CD14-positive monocyte (primary cell): Measurements from ENCODE around the gene KIAA1755. TPM values are rescaled to one million over a fixed set of nuclear protein-coding genes. Genes with fewer than 3 reads are reported as not detected.
"Not testable (repeated sequence)": the region's sequence is repeated elsewhere in the genome, so short reads cannot be mapped to it uniquely, and the experiment has no call there.

Experiments used
- DNase-seq, 3 donors: peaks; one replicate each; pipeline ENCODE4 v3.0.0-alpha.2; 2011 to 2022
- H2AFZ ChIP-seq: 2 replicates; pipeline ENCODE4 v1.6.0; 2012; ENCODE audit warnings: mild to moderate bottlenecking, low read depth, low read length, inconsistent platforms; ENCODE audit not compliant: insufficient read depth, poor library complexity, severe bottlenecking
- H3K27ac ChIP-seq, 2 donors: 1 replicate in 1 of 2; 2 replicates in 1 of 2; pipeline ENCODE4 v1.5.1; 2012 to 2013; ENCODE audit warnings: low read length in 2 of 2, control low read depth in 1 of 2, inconsistent platforms in 1 of 2, low read depth in 1 of 2, mild to moderate bottlenecking in 1 of 2
- H3K27me3 ChIP-seq, 2 donors: one replicate each; pipeline versions ENCODE4 v1.6.0 to v1.6.1; 2011 to 2013; ENCODE audit warnings: low read length in 2 of 2; ENCODE audit not compliant: control insufficient read depth in 2 of 2, insufficient read depth in 2 of 2
- H3K36me3 ChIP-seq, 2 donors: replicated peaks in 1 of 2; 1 replicate in 1 of 2; 2 replicates in 1 of 2; pipeline versions ENCODE4 v1.5.1 to v1.6.1; 2012 to 2013; ENCODE audit warnings: low read length in 2 of 2, control low read depth in 1 of 2, inconsistent platforms in 1 of 2, mild to moderate bottlenecking in 1 of 2; ENCODE audit not compliant: insufficient read depth in 2 of 2, control insufficient read depth in 1 of 2
- H3K4me1 ChIP-seq, 2 donors: 1 replicate in 1 of 2; 2 replicates in 1 of 2; pipeline versions ENCODE4 v1.5.1 to v1.6.1; 2012 to 2013; ENCODE audit warnings: low read length in 2 of 2, control low read depth in 1 of 2, inconsistent platforms in 1 of 2, mild to moderate bottlenecking in 1 of 2, moderate library complexity in 1 of 2; ENCODE audit not compliant: insufficient read depth in 2 of 2, control insufficient read depth in 1 of 2
- H3K4me2 ChIP-seq: replicated peaks from 2 replicates; pipeline ENCODE3; 2012; ENCODE audit warnings: low read length, moderate library complexity, mild to moderate bottlenecking; ENCODE audit not compliant: poor library complexity, severe bottlenecking; ENCODE audit errors: extremely low read depth
- H3K4me3 ChIP-seq, 3 experiments: fragments of 200-600 bp in 1 of 3; sonication (generic) in 1 of 3; replicated peaks in 1 of 3; 1 replicate in 2 of 3; 2 replicates in 1 of 3; pipeline ENCODE4 v1.5.1; 2011 to 2013; ENCODE audit warnings: low read length in 3 of 3, mild to moderate bottlenecking in 3 of 3, control low read depth in 2 of 3, low read depth in 2 of 3, inconsistent platforms in 1 of 3, moderate library complexity in 1 of 3
- H3K79me2 ChIP-seq: 2 replicates; pipeline ENCODE4 v1.6.0; 2012; ENCODE audit warnings: mild to moderate bottlenecking, control low read depth, inconsistent platforms, low read length, moderate library complexity; ENCODE audit not compliant: insufficient read depth
- H3K9ac ChIP-seq: 2 replicates; pipeline ENCODE4 v1.6.0; 2017; ENCODE audit warnings: low read length, mild to moderate bottlenecking; ENCODE audit not compliant: insufficient read depth, poor library complexity, severe bottlenecking
- H3K9me3 ChIP-seq, 2 donors: replicated peaks in 1 of 2; 1 replicate in 1 of 2; 2 replicates in 1 of 2; pipeline versions ENCODE4 v1.5.1 to v1.6.1; 2012 to 2013; ENCODE audit warnings: low read length in 2 of 2, control low read depth in 1 of 2; ENCODE audit not compliant: control insufficient read depth in 1 of 2, insufficient read depth in 1 of 2
- H4K20me1 ChIP-seq: 2 replicates; pipeline ENCODE4 v1.6.0; 2012; ENCODE audit warnings: mild to moderate bottlenecking, low read length, control low read depth, moderate library complexity; ENCODE audit not compliant: insufficient read depth
- H3K27ac Mint-ChIP-seq, 7 donors: one replicate each; pipeline ENCODE4 v1.8.0; 2020; ENCODE audit warnings: mild to moderate bottlenecking in 7 of 7, mixed read lengths in 7 of 7, moderate library complexity in 6 of 7, inconsistent platforms in 2 of 7
- H3K27me3 Mint-ChIP-seq, 3 donors: one replicate each; pipeline ENCODE4 v1.8.0; 2021 to 2022; ENCODE audit warnings: low read depth in 3 of 3, mild to moderate bottlenecking in 3 of 3, mixed read lengths in 3 of 3, moderate library complexity in 3 of 3, inconsistent platforms in 1 of 3
- H3K36me3 Mint-ChIP-seq, 2 donors: one replicate each; pipeline ENCODE4 v1.8.0; 2020; ENCODE audit warnings: mixed read lengths in 2 of 2, inconsistent platforms in 1 of 2, mild to moderate bottlenecking in 1 of 2
- H3K4me1 Mint-ChIP-seq: one replicate; pipeline ENCODE4 v1.8.0; 2020; ENCODE audit warnings: mild to moderate bottlenecking, mixed read lengths
- H3K4me3 Mint-ChIP-seq, 2 donors: one replicate each; pipeline ENCODE4 v1.8.0; 2020; ENCODE audit warnings: mild to moderate bottlenecking in 2 of 2, mixed read lengths in 2 of 2, moderate library complexity in 1 of 2
- H3K9me3 Mint-ChIP-seq, 7 donors: one replicate each; pipeline ENCODE4 v1.8.0; 2020 to 2022; ENCODE audit warnings: mixed read lengths in 7 of 7, mild to moderate bottlenecking in 6 of 7, moderate library complexity in 6 of 7, inconsistent platforms in 2 of 7
- WGBS: methylation state at CpG from one replicate; pipeline ENCODE4 v1.1.5; 2013; ENCODE audit warnings: missing lambda C conversion rate; ENCODE audit not compliant: insufficient coverage; 5-methylcytosine and 5-hydroxymethylcytosine counted together
- intact Hi-C, 2 donors: fragments of 100-400 bp; cut with micrococcal nuclease; formaldehyde crosslinking; loops; one replicate each; pipeline versions ENCODE4 v1.15.0 to v1.15.1; 2023
- polyA plus RNA-seq, 3 donors: library from polyadenylated mRNA; depleted of rRNA in 1 of 3; unstranded in 2 of 3; stranded (reverse) in 1 of 3; fragments of 300-500 nt in 2 of 3; fragments of >200 nt in 1 of 3; fragmentation: Illumina TruSeq in 2 of 3; gene quantifications; 1 replicate in 2 of 3; 2 replicates in 1 of 3; pipeline ENCODE4 v1.2.3, GENCODE V29; 2012 to 2021
- TF ChIP-seq, protein P1 (sequence below): fragments of 200-600 bp; IDR thresholded peaks from one replicate; pipeline ENCODE4 v1.8.0; 2022; ENCODE audit warnings: antibody characterized with exemption, mild to moderate bottlenecking

KIAA1755 gene
- polyA plus RNA-seq, 3 donors, result not detected

DNA sequence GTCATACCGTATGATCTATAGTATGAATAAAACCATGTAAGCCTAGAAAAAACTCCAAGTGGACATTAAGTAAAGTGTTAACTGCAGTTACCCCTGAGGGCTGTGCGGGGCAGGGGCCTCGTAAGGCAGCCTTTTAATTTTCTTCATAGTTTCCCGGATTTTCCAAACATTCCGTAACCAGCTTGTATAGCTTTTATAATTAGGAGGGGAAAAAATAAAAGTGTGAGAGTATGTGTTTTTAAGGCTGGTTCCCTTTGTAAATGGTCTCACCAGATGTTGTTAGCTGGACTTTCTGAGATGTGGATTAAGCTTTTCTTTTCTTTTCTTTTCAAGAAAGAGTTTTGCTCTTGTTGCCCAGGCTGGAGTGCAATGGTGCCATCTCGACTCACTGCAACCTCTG is 7.0 kb downstream of the KIAA1755 start:
- no peak overlapping the region for H3K27ac Mint-ChIP-seq
- intact Hi-C loops, result loop anchor here in 1 of 2 donors (5.0 kb wide), 1 partner anchor 49 kb away; the partner anchor contains the start of gene BPI
- H3K36me3 Mint-ChIP-seq, result no peaks in the 10 kb centered on the region
- H3K4me3 ChIP-seq, result no peak overlapping the region
- 100% methylated on average over 4 of the region's 6 CpGs for WGBS
- DNase-seq, result no peak
- H3K9me3 ChIP-seq, result peaks cover 0 to 2% of the 10 kb centered on the region in 2 donors
- no peak overlapping the region for H2AFZ ChIP-seq
- H3K4me1 ChIP-seq, result peaks cover 20 to 32% of the 10 kb centered on the region in 2 donors
- H3K27me3 ChIP-seq, result peaks cover 2% of the 10 kb centered on the region in 2 donors
- no peak overlapping the region for H3K4me3 Mint-ChIP-seq
- TF ChIP-seq, protein P1, sequence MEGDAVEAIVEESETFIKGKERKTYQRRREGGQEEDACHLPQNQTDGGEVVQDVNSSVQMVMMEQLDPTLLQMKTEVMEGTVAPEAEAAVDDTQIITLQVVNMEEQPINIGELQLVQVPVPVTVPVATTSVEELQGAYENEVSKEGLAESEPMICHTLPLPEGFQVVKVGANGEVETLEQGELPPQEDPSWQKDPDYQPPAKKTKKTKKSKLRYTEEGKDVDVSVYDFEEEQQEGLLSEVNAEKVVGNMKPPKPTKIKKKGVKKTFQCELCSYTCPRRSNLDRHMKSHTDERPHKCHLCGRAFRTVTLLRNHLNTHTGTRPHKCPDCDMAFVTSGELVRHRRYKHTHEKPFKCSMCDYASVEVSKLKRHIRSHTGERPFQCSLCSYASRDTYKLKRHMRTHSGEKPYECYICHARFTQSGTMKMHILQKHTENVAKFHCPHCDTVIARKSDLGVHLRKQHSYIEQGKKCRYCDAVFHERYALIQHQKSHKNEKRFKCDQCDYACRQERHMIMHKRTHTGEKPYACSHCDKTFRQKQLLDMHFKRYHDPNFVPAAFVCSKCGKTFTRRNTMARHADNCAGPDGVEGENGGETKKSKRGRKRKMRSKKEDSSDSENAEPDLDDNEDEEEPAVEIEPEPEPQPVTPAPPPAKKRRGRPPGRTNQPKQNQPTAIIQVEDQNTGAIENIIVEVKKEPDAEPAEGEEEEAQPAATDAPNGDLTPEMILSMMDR, result no peak
- peaks cover 0 to 6% (median 0%) of the 10 kb centered on the region in 7 donors for H3K9me3 Mint-ChIP-seq
- H3K4me1 Mint-ChIP-seq, result peaks cover 29% of the 10 kb centered on the region
- no peak overlapping the region for H3K27ac ChIP-seq
- no peaks in the 10 kb centered on the region for H3K79me2 ChIP-seq
- H3K9ac ChIP-seq, result no peak overlapping the region
- no peaks in the 10 kb centered on the region for H4K20me1 ChIP-seq
- H3K4me2 ChIP-seq, result no peak overlapping the region
- H3K27me3 Mint-ChIP-seq, result peaks cover 3 to 22% (median 5%) of the 10 kb centered on the region in 3 donors
- no peaks in the 10 kb centered on the region for H3K36me3 ChIP-seq

DNA sequence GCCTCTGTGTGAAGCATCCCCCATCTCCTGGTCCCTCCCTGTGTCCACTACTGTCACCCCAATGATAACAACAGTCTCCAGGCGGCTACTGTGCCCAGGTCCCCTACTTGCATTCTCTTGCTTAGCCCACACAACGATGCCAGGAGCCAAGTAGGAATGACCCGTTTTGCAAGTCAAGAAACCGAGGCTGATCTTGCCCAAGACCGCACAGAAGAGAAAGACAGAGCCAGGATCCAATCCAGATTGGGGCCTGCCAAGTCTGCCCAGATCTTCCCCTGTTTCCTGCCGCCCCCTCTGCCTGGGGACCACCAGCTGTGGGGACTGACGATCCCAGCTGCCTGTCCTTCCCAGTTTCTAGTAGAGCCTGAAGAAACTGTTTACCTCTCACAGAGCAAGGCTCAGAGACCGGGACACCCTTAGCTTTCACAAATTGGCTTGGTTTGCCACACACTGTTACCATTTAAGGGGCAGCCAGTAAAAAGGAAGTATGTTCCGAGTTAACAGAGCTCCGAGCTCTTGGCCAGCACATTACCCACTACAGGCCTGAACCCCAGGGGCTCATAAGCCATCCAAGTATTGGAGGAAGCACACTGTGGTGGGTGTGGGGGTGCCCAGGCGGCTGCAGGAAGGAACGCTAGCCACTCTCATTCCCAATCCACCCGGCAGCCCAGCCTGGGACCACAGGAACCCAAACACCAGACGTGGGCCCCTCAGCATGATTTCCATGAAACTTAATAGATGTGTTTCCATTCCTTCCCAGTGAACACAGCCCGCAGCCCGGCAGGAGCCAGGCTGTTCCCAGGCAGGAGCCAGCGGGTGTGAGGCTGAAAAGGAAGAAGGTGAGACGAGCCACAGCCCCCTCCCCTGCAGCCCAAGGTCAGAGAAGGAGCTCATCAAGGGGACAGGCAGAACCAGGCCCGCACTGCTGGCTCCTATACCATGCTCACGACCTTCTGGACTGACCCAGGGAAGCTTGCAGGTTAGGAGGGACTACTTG is 7.9 kb downstream of the KIAA1755 start:
- Histone ChIP-seq H3K27me3 (no peaks in the 10 kb centered on the region), H4K20me1 (no peaks in the 10 kb centered on the region), H3K27ac (no peak overlapping the region), H3K36me3 (no peaks in the 10 kb centered on the region), H2AFZ (no peak overlapping the region), H3K79me2 (no peaks in the 10 kb centered on the region), H3K9me3 (no peaks in the 10 kb centered on the region), H3K4me3 (no peak overlapping the region), H3K9ac (no peak overlapping the region), H3K4me2 (no peak overlapping the region), H3K4me1 (peaks cover 20 to 32% of the 10 kb centered on the region in 2 donors)
- Mint-ChIP-seq H3K27me3 (peaks cover 0 to 17% (median 0%) of the 10 kb centered on the region in 3 donors), H3K9me3 (peaks cover 0 to 3% (median 0%) of the 10 kb centered on the region in 7 donors), H3K4me1 (peaks cover 29% of the 10 kb centered on the region), H3K4me3 (no peak overlapping the region), H3K36me3 (no peaks in the 10 kb centered on the region), H3K27ac (peak overlapping the region in 2 of 7 donors; percentile 13 to 82)
- TF ChIP-seq, protein P1, result no peak
- intact Hi-C loops, result loop anchor here in 1 of 2 donors (5.0 kb wide), 1 partner anchor 50 kb away; the partner anchor contains the start of gene BPI
- WGBS, result 86% methylated on average over 8 of the region's 20 CpGs
- DNase-seq, result no peak

DNA sequence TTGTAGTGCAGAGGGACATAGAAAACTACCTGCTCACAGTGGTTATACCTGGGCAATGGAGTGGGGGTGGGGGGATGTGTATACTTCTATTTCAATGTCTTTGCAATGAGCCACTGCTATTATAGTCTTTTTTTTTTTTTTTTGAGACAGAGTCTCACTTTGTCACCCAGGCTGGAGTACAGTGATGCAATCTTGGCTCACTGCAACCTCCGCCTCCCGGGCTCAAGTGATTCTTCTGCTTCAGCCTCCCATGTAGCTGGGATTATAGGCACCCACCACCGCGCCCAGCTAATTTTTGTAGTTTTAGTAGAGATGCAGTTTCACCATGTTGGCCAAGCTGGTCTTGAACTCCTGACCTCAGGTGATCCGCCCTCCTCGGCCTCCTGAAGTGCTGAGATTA is 9.1 kb downstream of the KIAA1755 start:
- Histone ChIP-seq H3K4me2 (peak overlapping the region; percentile 30), H3K4me1 (peaks cover 20 to 32% of the 10 kb centered on the region in 2 donors)
- peaks cover 1 to 16% (median 4%) of the 10 kb centered on the region in 3 donors for H3K27me3 Mint-ChIP-seq
- H3K36me3 ChIP-seq, H3K4me3 ChIP-seq, H3K9me3 ChIP-seq, H3K27ac ChIP-seq, H3K9me3 Mint-ChIP-seq, H2AFZ ChIP-seq, H3K79me2 ChIP-seq, H3K27me3 ChIP-seq, H3K9ac ChIP-seq, H3K36me3 Mint-ChIP-seq, DNase-seq, H4K20me1 ChIP-seq, H3K4me3 Mint-ChIP-seq: not testable (repeated sequence)
- intact Hi-C loops, result loop anchor here in 1 of 2 donors (5.0 kb wide), 1 partner anchor 51 kb away; the partner anchor contains the start of gene BPI
- peak overlapping the region; percentile 43 to 90 (median 75) for H3K27ac Mint-ChIP-seq
- peaks cover 34% of the 10 kb centered on the region for H3K4me1 Mint-ChIP-seq
- 92% methylated on average over 2 of the region's 6 CpGs for WGBS
